Measurements from ENCODE around the gene GPC5.

The GPC5 gene

GRCh38 chr13:92901739-92902138 lies 1503.3 kb downstream of the GPC5 start:
- H3K4me3 ChIP-seq, result no peak overlapping the region
- TF ChIP-seq, protein P1, sequence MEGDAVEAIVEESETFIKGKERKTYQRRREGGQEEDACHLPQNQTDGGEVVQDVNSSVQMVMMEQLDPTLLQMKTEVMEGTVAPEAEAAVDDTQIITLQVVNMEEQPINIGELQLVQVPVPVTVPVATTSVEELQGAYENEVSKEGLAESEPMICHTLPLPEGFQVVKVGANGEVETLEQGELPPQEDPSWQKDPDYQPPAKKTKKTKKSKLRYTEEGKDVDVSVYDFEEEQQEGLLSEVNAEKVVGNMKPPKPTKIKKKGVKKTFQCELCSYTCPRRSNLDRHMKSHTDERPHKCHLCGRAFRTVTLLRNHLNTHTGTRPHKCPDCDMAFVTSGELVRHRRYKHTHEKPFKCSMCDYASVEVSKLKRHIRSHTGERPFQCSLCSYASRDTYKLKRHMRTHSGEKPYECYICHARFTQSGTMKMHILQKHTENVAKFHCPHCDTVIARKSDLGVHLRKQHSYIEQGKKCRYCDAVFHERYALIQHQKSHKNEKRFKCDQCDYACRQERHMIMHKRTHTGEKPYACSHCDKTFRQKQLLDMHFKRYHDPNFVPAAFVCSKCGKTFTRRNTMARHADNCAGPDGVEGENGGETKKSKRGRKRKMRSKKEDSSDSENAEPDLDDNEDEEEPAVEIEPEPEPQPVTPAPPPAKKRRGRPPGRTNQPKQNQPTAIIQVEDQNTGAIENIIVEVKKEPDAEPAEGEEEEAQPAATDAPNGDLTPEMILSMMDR (IDR thresholded peaks at IDR 0.05), result no peak
- no peaks in the 10 kb centered on the region for H3K9me3 ChIP-seq
- H3K36me3 ChIP-seq, result no peaks in the 10 kb centered on the region
- DNase-seq, result no peak
- H3K27me3 ChIP-seq, result no peaks in the 10 kb centered on the region
- H3K27ac ChIP-seq, result no peak overlapping the region
- peaks cover 0 to 6% (median 0%) of the 10 kb centered on the region in 4 donors for H3K4me1 ChIP-seq
- intact Hi-C loops (cut with DNase I; ENCODE audit: low total_unique reads), result no loop called here

DNA sequence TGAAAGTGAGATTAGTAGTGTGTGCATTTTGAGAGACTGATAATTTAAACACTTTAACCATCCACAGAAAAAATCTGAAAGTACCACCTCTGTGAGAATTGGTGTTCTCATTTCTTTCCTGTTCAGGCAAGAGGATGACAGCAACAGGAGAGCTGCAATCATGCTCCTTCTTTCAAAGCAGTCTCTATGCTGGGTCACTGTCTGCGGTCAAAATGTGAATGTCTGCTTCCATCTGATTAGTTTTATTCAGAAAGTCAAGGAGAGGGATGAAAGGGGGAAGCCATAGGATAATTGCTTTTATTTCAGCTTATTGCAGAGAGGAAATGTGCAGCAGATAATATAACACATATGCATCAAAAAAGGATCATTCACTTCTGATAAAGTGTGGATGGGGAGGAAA lies 1514.2 kb downstream of the GPC5 start:
- H3K27ac ChIP-seq, result no peak overlapping the region
- H3K27me3 ChIP-seq, result no peaks in the 10 kb centered on the region
- intact Hi-C loops (cut with DNase I; ENCODE audit: low total_unique reads), result no loop called here
- DNase-seq, result no peak
- H3K4me1 ChIP-seq, result no peaks in the 10 kb centered on the region
- TF ChIP-seq, protein P1 (IDR thresholded peaks at IDR 0.05), result no peak
- no peaks in the 10 kb centered on the region for H3K9me3 ChIP-seq
- no peaks in the 10 kb centered on the region for H3K36me3 ChIP-seq
- H3K4me3 ChIP-seq, result no peak overlapping the region

DNA sequence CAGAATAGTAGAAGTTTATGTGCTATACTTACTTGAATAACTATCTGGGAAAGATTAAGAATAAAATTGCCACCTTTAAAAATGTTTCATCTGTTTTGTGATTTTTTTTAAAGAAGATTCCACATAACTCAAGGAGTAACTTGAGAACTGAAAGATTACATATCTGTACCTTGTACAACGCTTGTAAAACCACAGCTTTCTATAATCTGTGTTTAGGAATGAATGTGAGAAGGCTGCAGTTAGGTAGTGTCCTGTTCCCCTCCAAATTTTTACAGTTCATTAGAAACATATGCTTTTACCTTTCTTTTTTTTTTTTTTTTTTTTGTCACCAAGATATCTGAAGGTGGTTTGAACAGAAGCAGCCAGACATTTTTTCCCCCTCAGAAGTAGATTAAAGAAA lies 1515.4 kb downstream of the GPC5 start:
- intact Hi-C loops (cut with DNase I; ENCODE audit: low total_unique reads), result no loop called here

More for the DNA sequence above, 1515.4 kb downstream of the GPC5 start:
- no peak for DNase-seq
- H3K36me3 ChIP-seq, result no peaks in the 10 kb centered on the region
- TF ChIP-seq, protein P1 (IDR thresholded peaks at IDR 0.05), result no peak
- H3K27me3 ChIP-seq, result no peaks in the 10 kb centered on the region
- H3K4me3 ChIP-seq, result no peak overlapping the region
- H3K4me1 ChIP-seq, result no peaks in the 10 kb centered on the region
- no peak overlapping the region for H3K27ac ChIP-seq
- no peaks in the 10 kb centered on the region for H3K9me3 ChIP-seq

Data from tibial artery (tissue), 4 donors.